Adrenal gland (tissue), 5 donors: ENCODE results near the gene FOXJ1.

ENCODE experiments used
- POLR2A ChIP-seq, 2 donors: fragments of 450-650 bp; IDR thresholded peaks; one replicate each; pipeline ENCODE4 v1.6.1; 2017; ENCODE audit warnings: antibody characterized with exemption in 2 of 2, mild to moderate bottlenecking in 2 of 2, moderate library complexity in 1 of 2
- TF ChIP-seq, protein P1 (sequence below), 6 experiments: fragments of 450-650 bp in 4 of 6; fragments of 200-600 bp in 2 of 6; sonication (generic) in 1 of 6; IDR thresholded peaks; 1 replicate in 5 of 6; 2 replicates in 1 of 6; pipeline versions ENCODE4 v1.5.1 to v1.8.0; 2016 to 2021; ENCODE audit warnings: antibody characterized with exemption in 6 of 6, mild to moderate bottlenecking in 2 of 6, moderate library complexity in 1 of 6
- donor health status: DM: no; HTN: no; CAD: no.

DNA sequence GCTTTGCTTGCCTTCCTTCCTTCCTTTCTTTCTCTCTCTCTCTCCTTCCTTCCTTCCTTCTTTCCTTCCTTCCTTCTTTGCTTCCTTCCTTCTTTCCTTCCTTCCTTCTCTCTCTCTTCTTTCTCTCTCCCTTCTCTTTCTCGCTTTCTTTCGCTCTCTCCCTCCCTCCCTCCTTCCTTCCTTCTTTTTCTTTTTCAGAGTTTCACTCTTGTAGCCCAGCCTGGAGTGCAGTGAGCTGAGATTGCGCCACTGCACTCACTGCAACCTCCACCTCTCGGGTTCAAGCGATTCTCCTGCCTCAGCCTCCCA, 17.9 kb downstream of the FOXJ1 start:
- no peak for TF ChIP-seq POLR2A (IDR thresholded peaks at IDR 0.05)
- TF ChIP-seq, protein P1, sequence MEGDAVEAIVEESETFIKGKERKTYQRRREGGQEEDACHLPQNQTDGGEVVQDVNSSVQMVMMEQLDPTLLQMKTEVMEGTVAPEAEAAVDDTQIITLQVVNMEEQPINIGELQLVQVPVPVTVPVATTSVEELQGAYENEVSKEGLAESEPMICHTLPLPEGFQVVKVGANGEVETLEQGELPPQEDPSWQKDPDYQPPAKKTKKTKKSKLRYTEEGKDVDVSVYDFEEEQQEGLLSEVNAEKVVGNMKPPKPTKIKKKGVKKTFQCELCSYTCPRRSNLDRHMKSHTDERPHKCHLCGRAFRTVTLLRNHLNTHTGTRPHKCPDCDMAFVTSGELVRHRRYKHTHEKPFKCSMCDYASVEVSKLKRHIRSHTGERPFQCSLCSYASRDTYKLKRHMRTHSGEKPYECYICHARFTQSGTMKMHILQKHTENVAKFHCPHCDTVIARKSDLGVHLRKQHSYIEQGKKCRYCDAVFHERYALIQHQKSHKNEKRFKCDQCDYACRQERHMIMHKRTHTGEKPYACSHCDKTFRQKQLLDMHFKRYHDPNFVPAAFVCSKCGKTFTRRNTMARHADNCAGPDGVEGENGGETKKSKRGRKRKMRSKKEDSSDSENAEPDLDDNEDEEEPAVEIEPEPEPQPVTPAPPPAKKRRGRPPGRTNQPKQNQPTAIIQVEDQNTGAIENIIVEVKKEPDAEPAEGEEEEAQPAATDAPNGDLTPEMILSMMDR (IDR thresholded peaks at IDR 0.05), result no peak
